NCI-H1417 (cell line): ENCODE measurements around the gene CEBPE.

ENCODE experiments used
- DNase-seq, 3 experiments: peaks; one replicate each; lab custom pipeline; 2025; lab: John Stamatoyannopoulos, UW

CEBPE gene

DNA sequence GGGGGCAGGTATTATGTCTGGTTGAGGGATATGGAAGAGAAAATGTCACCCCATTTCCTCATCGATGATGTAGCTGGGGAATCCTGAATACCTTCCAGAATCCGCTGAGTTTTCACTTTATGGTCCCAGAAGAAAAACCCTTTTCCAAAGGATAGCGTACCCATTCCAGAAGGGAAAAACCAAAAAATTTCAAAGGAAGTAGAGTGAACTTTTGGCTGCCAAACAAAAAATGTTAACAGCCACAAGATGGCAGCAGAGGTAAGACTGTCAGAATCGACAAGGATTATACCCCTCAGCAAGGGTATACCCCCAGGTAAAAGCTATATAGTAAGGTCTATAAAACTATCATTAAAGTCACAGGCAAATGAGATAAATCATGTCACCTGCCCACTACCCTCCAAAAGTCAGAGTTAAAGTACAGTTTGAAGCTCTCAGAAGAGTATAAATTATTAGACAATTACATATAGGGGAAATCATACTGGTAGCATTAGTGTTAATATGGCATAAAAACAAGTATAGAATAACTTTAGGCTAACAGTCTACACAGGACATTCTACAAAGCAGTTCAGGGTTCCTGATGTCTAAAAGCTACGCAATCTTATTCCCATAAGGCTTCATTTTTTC, 42.2 kb downstream of the CEBPE start:
- DNase-seq: no peak

DNA sequence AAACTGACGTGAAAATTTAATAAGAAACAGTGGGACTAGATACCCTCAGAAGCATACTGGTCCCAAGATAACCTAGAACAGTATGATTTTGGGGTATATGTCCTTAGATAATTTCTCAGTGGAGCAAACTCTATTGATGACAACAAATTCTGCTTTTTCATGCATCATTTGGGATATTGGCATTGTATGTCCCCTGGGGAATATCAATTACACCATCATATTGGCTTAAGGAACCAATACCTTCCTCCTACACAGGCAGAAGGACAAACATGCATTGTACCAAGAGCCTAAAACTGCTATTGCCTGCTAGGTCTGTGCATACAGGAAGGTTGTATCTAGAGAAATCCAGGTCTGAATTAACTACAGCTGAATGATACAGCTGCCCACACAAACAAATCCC, 44.1 kb downstream of the CEBPE start:
- no peak for DNase-seq

DNA sequence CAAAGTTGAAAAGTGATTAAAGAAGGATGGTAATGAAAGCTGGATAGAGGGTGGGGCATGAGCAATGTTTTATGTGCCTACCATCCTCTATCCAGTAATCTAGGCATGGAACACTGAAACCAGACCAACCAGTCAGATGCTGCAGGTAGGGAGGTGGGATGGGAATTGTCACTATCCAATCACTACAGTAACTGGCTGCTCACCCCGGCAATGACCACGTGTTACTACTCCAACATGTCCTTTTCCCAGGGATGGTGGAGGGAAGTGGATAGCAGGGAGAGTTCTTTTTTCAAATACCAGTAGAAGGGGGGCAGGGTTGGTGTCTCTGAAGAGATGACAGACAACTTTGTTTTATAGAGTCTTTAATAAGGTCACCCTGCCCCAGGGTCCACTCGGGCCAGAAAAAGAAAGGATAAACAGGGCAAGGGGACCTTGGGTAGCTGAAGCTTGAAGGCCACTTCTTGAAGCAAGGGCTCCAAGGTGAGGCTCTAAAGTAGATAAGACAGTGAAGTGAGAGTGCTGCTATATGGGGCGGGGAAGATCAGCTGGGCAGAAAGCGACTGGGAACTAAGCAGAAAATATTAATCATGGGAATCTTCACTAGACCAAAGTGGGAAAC, 47.0 kb downstream of the CEBPE start:
- DNase-seq: no peak

GRCh38 chr14:23071244-23071920, 47.7 kb downstream of the CEBPE start:
- no peak for DNase-seq

DNA sequence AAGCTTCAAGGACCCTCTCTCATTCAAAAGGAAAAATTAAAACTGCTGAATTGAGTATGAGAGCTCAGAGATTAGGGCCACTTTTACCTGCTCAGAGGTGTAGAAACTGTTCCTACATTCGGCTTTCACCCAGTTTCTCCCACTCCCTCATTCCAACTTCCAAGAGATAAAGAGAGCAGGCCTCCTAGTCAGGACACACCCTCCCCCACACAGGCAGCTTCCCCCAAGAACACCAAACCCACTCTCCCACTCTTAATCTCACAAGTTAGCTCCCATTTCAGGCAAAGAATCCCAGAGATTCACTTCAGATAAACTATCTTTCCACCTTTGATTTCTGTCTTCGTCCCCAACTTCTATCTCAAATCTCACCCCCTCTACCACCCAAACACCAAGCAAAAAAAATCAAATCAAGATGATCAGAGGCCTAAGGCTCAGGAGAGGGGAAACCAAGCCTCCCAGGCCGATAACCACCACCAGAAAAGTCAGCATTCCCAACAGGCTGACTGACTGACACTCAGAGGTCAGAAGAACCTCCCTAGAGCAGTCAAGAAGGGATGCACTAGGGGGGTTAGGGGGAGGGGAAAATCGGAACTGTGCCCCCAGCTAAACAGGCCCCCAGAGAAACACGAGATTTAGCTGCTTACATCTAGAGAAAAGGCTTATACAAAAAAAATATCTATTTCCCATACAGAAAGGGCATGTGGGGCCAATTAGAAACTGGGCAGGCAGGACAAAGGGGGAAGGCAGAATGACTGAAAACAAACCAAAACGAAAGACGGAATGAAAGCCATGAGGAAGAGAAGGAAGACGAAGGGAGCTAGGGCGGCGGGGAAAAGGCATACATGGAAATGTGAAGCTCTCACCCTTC, 48.6 kb downstream of the CEBPE start:
- DNase-seq: no peak

DNA sequence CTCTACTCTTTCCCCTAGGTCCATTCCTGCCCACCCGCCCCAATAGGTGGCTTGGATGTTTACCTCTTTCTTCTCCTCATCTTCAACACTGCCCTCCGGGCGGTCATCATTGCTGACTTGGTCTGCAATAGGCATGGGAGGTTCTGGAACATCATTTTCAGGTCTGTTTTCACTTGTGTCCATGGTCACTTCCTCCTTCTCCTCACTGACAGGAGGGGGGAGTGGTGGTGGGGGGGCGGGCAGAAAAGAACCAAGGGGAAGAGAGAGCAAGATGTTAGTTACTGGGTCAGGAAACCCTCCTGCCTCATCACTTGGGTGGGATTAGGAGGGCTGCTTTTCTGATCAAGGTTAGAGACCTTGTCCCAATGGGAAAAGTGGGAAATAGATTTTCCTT, 49.6 kb downstream of the CEBPE start:
- no peak for DNase-seq

- no peak for DNase-seq
These were observed 50.2 kb downstream of the CEBPE start for GRCh38 chr14:23068789-23069412.

GRCh38 chr14:23067847-23068788, 50.9 kb downstream of the CEBPE start:
- no peak for DNase-seq
